ENCODE results near the gene ANKEF1. TPM values are rescaled to one million over a fixed set of nuclear protein-coding genes. Genes with fewer than 3 reads are reported as not detected.
"Not testable (repeated sequence)": the region's sequence is repeated elsewhere in the genome, so short reads cannot be mapped to it uniquely, and the experiment has no call there.

The ANKEF1 gene
- total and polyA plus RNA-seq, 8 donors = 1.7 to 10.0 (median 6.6) TPM

DNA sequence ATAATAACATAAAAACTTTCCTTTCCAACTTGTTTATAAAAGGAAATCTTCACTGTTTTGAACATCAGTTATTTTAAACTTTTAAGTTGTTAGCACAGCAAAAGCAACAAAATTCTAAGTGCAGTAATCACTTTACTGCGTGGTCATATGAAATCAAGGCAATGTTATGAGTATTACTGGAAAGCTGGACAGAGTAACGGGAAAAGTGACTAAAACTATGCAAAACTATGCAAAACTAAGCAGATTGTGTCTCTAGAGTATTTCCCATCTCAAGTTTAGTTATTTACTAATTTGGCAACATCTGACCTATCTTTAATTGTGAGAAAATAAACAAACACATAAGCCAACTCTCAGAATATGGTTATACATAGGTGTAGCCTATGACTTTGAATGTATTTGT lies 10.9 kb upstream of the ANKEF1 start:
- WGBS, 2 donors = 84 to 88% methylated on average over 2 of the region's 2 CpGs
- no peak overlapping the region for H3K27ac ChIP-seq
- intact Hi-C loops (cut with DNase I) = no loop called here
- no peak for TF ChIP-seq CTCF (IDR thresholded peaks at IDR 0.05)
- no peaks in the 10 kb centered on the region for H3K27me3 ChIP-seq
- FAIRE-seq (no peak), DNase-seq (no peak), ATAC-seq (no peak)
- H3K4me3 ChIP-seq = no peak overlapping the region
- H3K9me3 ChIP-seq = no peaks in the 10 kb centered on the region
- no peaks in the 10 kb centered on the region for H3K36me3 ChIP-seq
- no peaks in the 10 kb centered on the region for H3K4me1 ChIP-seq

GRCh38 chr20:10031451-10032215 lies 3.2 kb upstream of the ANKEF1 start:
- H3K4me1 ChIP-seq = peaks cover 0 to 10% (median 7%) of the 10 kb centered on the region in 3 donors
- H3K27me3 ChIP-seq; intact Hi-C loops (cut with DNase I); FAIRE-seq; H3K9me3 ChIP-seq; ATAC-seq; H3K4me3 ChIP-seq; H3K36me3 ChIP-seq: not testable (repeated sequence)
- peak in 2 of 6 donors; percentile 23 to 45 for DNase-seq
- peak overlapping the region in 3 of 4 donors; percentile 25 to 48 (median 28) for H3K27ac ChIP-seq
- WGBS, 2 donors = 84 to 90% methylated on average over 25 to 47 of the region's 47 CpGs

- H3K27me3 ChIP-seq; H3K9me3 ChIP-seq; ATAC-seq; H3K27ac ChIP-seq; DNase-seq; FAIRE-seq; intact Hi-C loops (cut with DNase I); H3K4me3 ChIP-seq; H3K36me3 ChIP-seq: not testable (repeated sequence)
- 76 to 77% methylated on average over 7 of the region's 7 CpGs for WGBS, 2 donors
- peaks cover 0 to 10% (median 7%) of the 10 kb centered on the region in 3 donors for H3K4me1 ChIP-seq
Observed at GRCh38 chr20:10032269-10032668, 2.5 kb upstream of the ANKEF1 start.

- H3K27ac ChIP-seq = no peak overlapping the region
- ATAC-seq (no peak), FAIRE-seq (no peak), DNase-seq (no peak)
- H3K9me3 ChIP-seq = no peaks in the 10 kb centered on the region
- H3K27me3 ChIP-seq = no peaks in the 10 kb centered on the region
- TF ChIP-seq CTCF (IDR thresholded peaks at IDR 0.05) = no peak
- H3K4me1 ChIP-seq = peaks cover 0 to 10% (median 10%) of the 10 kb centered on the region in 3 donors
- H3K4me3 ChIP-seq = peak overlapping the region in 2 of 4 donors; percentile 61 to 72
- 83 to 95% methylated on average over 5 of the region's 5 CpGs for WGBS, 2 donors
- no peaks in the 10 kb centered on the region for H3K36me3 ChIP-seq
- intact Hi-C loops (cut with DNase I) = no loop called here
Observed at GRCh38 chr20:10033905-10034650, 709 bp upstream of the ANKEF1 start.

GRCh38 chr20:10036321-10036720 lies 1.5 kb downstream of the ANKEF1 start:
- H3K27me3 ChIP-seq; ATAC-seq; H3K9me3 ChIP-seq; H3K27ac ChIP-seq; FAIRE-seq; intact Hi-C loops (cut with DNase I); H3K36me3 ChIP-seq: not testable (repeated sequence)
- 93 to 98% methylated on average over 8 of the region's 8 CpGs for WGBS, 2 donors
- DNase-seq = peak in 1 of 6 donors; percentile 14
- Histone ChIP-seq H3K4me3 (peak overlapping the region in 2 of 4 donors; percentile 61 to 72), H3K4me1 (peaks cover 0 to 13% (median 7%) of the 10 kb centered on the region in 3 donors)

DNA sequence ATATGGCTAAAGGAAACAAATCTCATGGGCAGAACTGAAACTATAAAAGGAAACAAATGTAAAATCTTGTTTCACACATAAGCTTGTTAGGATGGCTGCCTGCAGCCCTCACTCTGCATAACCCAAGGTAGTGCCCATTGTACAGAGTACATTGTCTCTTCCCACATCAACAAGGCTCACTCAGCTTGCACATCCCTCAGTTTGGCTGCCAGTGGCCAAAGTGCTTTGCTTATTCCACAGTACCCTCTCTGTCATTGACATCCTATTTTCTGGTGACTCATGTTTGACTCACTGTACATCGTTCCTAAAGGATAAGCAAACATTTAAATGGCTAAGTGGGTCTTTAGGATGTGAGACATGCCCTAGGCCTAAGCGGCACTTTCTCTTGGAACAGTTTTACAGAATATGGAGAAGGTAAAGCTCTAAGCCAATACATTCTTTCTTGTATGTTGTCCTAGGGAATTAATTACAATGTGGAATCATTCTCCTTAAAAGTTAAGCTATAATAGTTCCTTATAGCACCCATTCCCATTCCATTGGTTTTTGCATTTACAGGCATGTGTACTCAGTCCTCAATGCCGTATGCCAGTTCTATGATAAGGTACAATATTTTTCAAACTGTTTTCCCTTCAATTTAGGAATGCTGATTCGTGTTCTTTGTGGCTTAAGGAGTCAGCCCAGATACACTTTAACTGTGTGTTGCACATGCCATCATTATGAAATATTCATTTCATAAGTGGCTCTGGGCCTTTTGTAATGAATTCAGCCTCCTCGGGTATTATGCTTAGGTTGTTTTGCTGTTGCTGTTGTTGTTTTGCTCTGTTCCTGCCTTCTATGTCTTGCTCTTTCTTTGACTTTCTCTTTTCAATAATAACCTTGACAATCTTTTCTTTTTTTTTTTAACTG lies 5.5 kb downstream of the ANKEF1 start:
- H3K9me3 ChIP-seq = no peaks in the 10 kb centered on the region
- intact Hi-C loops (cut with DNase I) = no loop called here
- no peak overlapping the region for H3K27ac ChIP-seq
- H3K4me1 ChIP-seq = peaks cover 0 to 19% (median 14%) of the 10 kb centered on the region in 3 donors
- H3K27me3 ChIP-seq = no peaks in the 10 kb centered on the region
- 54% methylated on average over 5 of the region's 5 CpGs for WGBS, 2 donors
- no peaks in the 10 kb centered on the region for H3K36me3 ChIP-seq
- no peak for FAIRE-seq
- H3K4me3 ChIP-seq = no peak overlapping the region
- no peak for DNase-seq
- no peak for TF ChIP-seq CTCF (IDR thresholded peaks at IDR 0.05)
- peak in 3 of 4 donors; percentile 14 to 24 (median 17) for ATAC-seq

All from pancreas (tissue), 10 donors.